IMR-90 (cell line): ENCODE data around the gene TF. TPM values are rescaled to one million over a fixed set of nuclear protein-coding genes. Genes with fewer than 3 reads are reported as not detected.

Experiments used
- ATAC-seq: fragments of 200-7000 bp; cut with Tn5 transposase; 2 replicates; pipeline ENCODE4 v1.9.1; 2020; ENCODE audit warnings: low read depth, mild to moderate bottlenecking, moderate library complexity
- BruUV-seq: library from RNA; stranded (reverse); fragments of 400-500 nt; replicated peaks from 2 replicates; lab custom pipeline; 2021; lab: Mats Ljungman, UMichigan
- CTCF ChIA-PET: fragments of 300-600 bp; formaldehyde crosslinking; extraction: SDS; loops from one replicate; lab custom pipeline; 2021; ENCODE audit warnings: antibody characterized with exemption; lab: Yijun Ruan, JAX
- POLR2A ChIA-PET: fragments of 300-600 bp; sonication (Branson Sonifier 250); formaldehyde crosslinking; loops from one replicate; lab custom pipeline; 2022; ENCODE audit warnings: antibody characterized with exemption; ENCODE audit not compliant: unreplicated experiment; lab: Charles Lee
- DNase-seq: peaks from one replicate; pipeline ENCODE4 v3.0.0; 2013
- H2AFZ ChIP-seq: replicated peaks from 2 replicates; pipeline ENCODE3; 2013; ENCODE audit warnings: low read length, mild to moderate bottlenecking; ENCODE audit not compliant: poor library complexity
- H2AK5ac ChIP-seq: 2 replicates; pipeline ENCODE4 v1.6.1; 2013; ENCODE audit warnings: low read depth, low read length, inconsistent platforms
- H2AK9ac ChIP-seq: replicated peaks from 2 replicates; pipeline ENCODE3; 2013; ENCODE audit warnings: mild to moderate bottlenecking, low read depth, low read length, moderate library complexity; ENCODE audit not compliant: poor library complexity
- H2BK120ac ChIP-seq: 2 replicates; pipeline ENCODE4 v1.6.1; 2013; ENCODE audit warnings: low read depth, low read length, inconsistent platforms
- H2BK15ac ChIP-seq: 3 replicates; pipeline ENCODE4 v1.6.1; 2013; ENCODE audit warnings: low read depth, low read length, inconsistent platforms
- H2BK20ac ChIP-seq: 2 replicates; pipeline ENCODE4 v1.6.1; 2013; ENCODE audit warnings: low read depth, mild to moderate bottlenecking, inconsistent platforms, low read length, moderate library complexity
- H2BK5ac ChIP-seq: 2 replicates; pipeline ENCODE4 v1.6.1; 2013; ENCODE audit warnings: mild to moderate bottlenecking, low read depth, low read length, inconsistent platforms; ENCODE audit not compliant: poor library complexity, severe bottlenecking
- H3K14ac ChIP-seq: replicated peaks from 2 replicates; pipeline ENCODE4 v1.6.1; 2013; ENCODE audit warnings: low read depth, low read length, inconsistent platforms
- H3K18ac ChIP-seq: 2 replicates; pipeline ENCODE4 v1.6.1; 2013; ENCODE audit warnings: low read depth, low read length, control low read depth
- H3K23ac ChIP-seq: 2 replicates; pipeline ENCODE4 v1.6.1; 2013; ENCODE audit warnings: low read depth, low read length, inconsistent platforms
- H3K27ac ChIP-seq: 2 replicates; pipeline ENCODE4 v1.5.1; 2013; ENCODE audit warnings: mild to moderate bottlenecking, control low read depth, low read length; ENCODE audit not compliant: insufficient read depth
- H3K27me3 ChIP-seq: 2 replicates; pipeline ENCODE4 v1.6.1; 2013; ENCODE audit warnings: low read length; ENCODE audit not compliant: control insufficient read depth, insufficient read depth
- H3K36me3 ChIP-seq: 2 replicates; pipeline ENCODE4 v1.6.1; 2013; ENCODE audit warnings: low read length, mixed read lengths; ENCODE audit not compliant: control insufficient read depth, insufficient read depth
- H3K4ac ChIP-seq: 2 replicates; pipeline ENCODE4 v1.6.1; 2013; ENCODE audit warnings: low read depth, low read length, inconsistent platforms
- H3K4me1 ChIP-seq: 2 replicates; pipeline ENCODE4 v1.6.1; 2013; ENCODE audit warnings: low read length, mixed read lengths; ENCODE audit not compliant: control insufficient read depth, insufficient read depth
- H3K4me2 ChIP-seq: 2 replicates; pipeline ENCODE4 v1.6.1; 2013; ENCODE audit warnings: low read depth, mild to moderate bottlenecking, control low read depth, low read length, moderate library complexity
- H3K4me3 ChIP-seq: 2 replicates; pipeline ENCODE4 v1.5.1; 2013; ENCODE audit warnings: low read depth, mild to moderate bottlenecking, control low read depth, low read length, moderate library complexity; ENCODE audit not compliant: insufficient read depth
- H3K56ac ChIP-seq: 2 replicates; pipeline ENCODE4 v1.6.1; 2013; ENCODE audit warnings: low read length, inconsistent platforms; ENCODE audit not compliant: insufficient read depth; ENCODE audit errors: extremely low read depth
- H3K79me1 ChIP-seq, 2 experiments: 2 replicates each; pipeline ENCODE4 v1.6.1; 2013; ENCODE audit warnings: low read length in 2 of 2, inconsistent platforms in 1 of 2, low read depth in 1 of 2
- H3K9ac ChIP-seq: 2 replicates; pipeline ENCODE4 v1.6.1; 2013; ENCODE audit warnings: low read depth, low read length, control low read depth
- H3K9me1 ChIP-seq: 2 replicates; pipeline ENCODE4 v1.6.1; 2013; ENCODE audit warnings: low read length, inconsistent platforms; ENCODE audit not compliant: insufficient read depth
- H3K9me3 ChIP-seq: 2 replicates; pipeline ENCODE4 v1.6.1; 2013; ENCODE audit warnings: low read length; ENCODE audit not compliant: control insufficient read depth, insufficient read depth
- H4K20me1 ChIP-seq: 2 replicates; pipeline ENCODE4 v1.6.1; 2013; ENCODE audit warnings: low read length, inconsistent platforms; ENCODE audit not compliant: insufficient read depth
- H4K5ac ChIP-seq: 2 replicates; pipeline ENCODE4 v1.6.1; 2013; ENCODE audit warnings: mild to moderate bottlenecking, low read depth, low read length, control low read depth
- H4K8ac ChIP-seq, 2 experiments: 2 replicates each; pipeline ENCODE4 v1.6.1; 2013; ENCODE audit warnings: low read depth in 2 of 2, low read length in 2 of 2, control low read depth in 1 of 2, inconsistent platforms in 1 of 2
- H4K91ac ChIP-seq: 2 replicates; pipeline ENCODE4 v1.6.1; 2013; ENCODE audit warnings: low read depth, low read length, inconsistent platforms; ENCODE audit not compliant: insufficient read depth
- BHLHE40 ChIP-seq: fragments of 150-350 bp; IDR thresholded peaks from 2 replicates; pipeline ENCODE4 v1.6.1; 2016; ENCODE audit warnings: mild to moderate bottlenecking, low read depth, low read length
- CHD1 ChIP-seq: IDR thresholded peaks from 2 replicates; pipeline ENCODE4 v1.6.1; 2012; ENCODE audit warnings: low read depth, low read length, improper control_type of control experiment
- CTCF ChIP-seq: conservative IDR thresholded peaks from 2 replicates; pipeline ENCODE4 v1.5.1; 2012; ENCODE audit warnings: mild to moderate bottlenecking, low read depth, low read length, improper control_type of control experiment
- ELK1 ChIP-seq: fragments of 150-350 bp; IDR thresholded peaks from 2 replicates; pipeline ENCODE4 v1.6.1; 2016; ENCODE audit warnings: low read depth, mild to moderate bottlenecking, low read length, moderate library complexity, borderline replicate concordance
- FOS ChIP-seq: fragments of 150-350 bp; IDR thresholded peaks from 2 replicates; pipeline ENCODE4 v1.6.1; 2016; ENCODE audit warnings: low read depth, low read length
- MAZ ChIP-seq: IDR thresholded peaks from 2 replicates; pipeline ENCODE4 v1.6.1; 2012; ENCODE audit warnings: low read depth, mild to moderate bottlenecking, low read length, improper control_type of control experiment, moderate library complexity, borderline replicate concordance
- NFE2L2 ChIP-seq: fragments of 150-350 bp; IDR thresholded peaks from 2 replicates; pipeline ENCODE4 v1.6.1; 2016; ENCODE audit warnings: low read depth, mild to moderate bottlenecking, low read length
- POLR2A ChIP-seq: IDR thresholded peaks from 2 replicates; pipeline ENCODE4 v1.6.1; 2012; ENCODE audit warnings: mild to moderate bottlenecking, low read depth, low read length
- RFX5 ChIP-seq: IDR thresholded peaks from 2 replicates; pipeline ENCODE4 v1.8.0; 2012; ENCODE audit warnings: low read depth, mild to moderate bottlenecking, low read length, moderate library complexity
- WGBS, 2 experiments: methylation state at CpG; one replicate each; pipeline versions ENCODE4 v1.1.5 to v1.1.7; 2013; ENCODE audit warnings: missing lambda C conversion rate in 2 of 2; ENCODE audit not compliant: insufficient read length in 1 of 2; ENCODE audit errors: extremely low coverage in 2 of 2; 5-methylcytosine and 5-hydroxymethylcytosine counted together
- dilution Hi-C: fragments of 300-500 bp; cut with HindIII; formaldehyde crosslinking; loops from one replicate; pipeline ENCODE4 v1.14.3; 2018; ENCODE audit warnings: low sequenced_read_pairs; ENCODE audit not compliant: unreplicated experiment
- in situ Hi-C: fragments of 300-500 bp; cut with MboI; formaldehyde crosslinking; loops from 3 replicates; pipeline ENCODE4 v1.14.3; 2019; ENCODE audit warnings: low sequenced_read_pairs, inconsistent platforms, mixed read lengths
- intact Hi-C: fragments of 100-400 bp; cut with micrococcal nuclease; formaldehyde crosslinking; loops from 2 replicates; pipeline ENCODE4 v1.10.0; 2022
- polyA plus RNA-seq, 3 experiments: library from polyadenylated mRNA; depleted of rRNA; stranded (reverse); fragments of >200 nt; gene quantifications; 2 replicates each; pipeline ENCODE4 v1.2.3, GENCODE V29; 2012; ENCODE audit warnings: low replicate concordance in 1 of 3
- total RNA-seq: library from RNA; depleted of rRNA; stranded (reverse); fragments of >200 nt; gene quantifications from 2 replicates; pipeline ENCODE4 v1.2.3, GENCODE V29; 2012

TF gene
- total and polyA plus RNA-seq, 2 of the 4 experiments (the other 2 are of a cell fraction), result 0.07 TPM; not detected in 1

- H3K4me2 ChIP-seq, result no peak overlapping the region
- BruUV-seq, result no TSS peak
- H3K23ac ChIP-seq, result no peak overlapping the region
- in situ Hi-C loops (no loop called here), dilution Hi-C loops (no loop called here), intact Hi-C loops (no loop called here)
- H3K9me1 ChIP-seq, result no peaks in the 10 kb centered on the region
- no peaks in the 10 kb centered on the region for H3K4me1 ChIP-seq
- H4K91ac ChIP-seq, result no peak overlapping the region
- H2AK9ac ChIP-seq, result no peak overlapping the region
- H3K4me3 ChIP-seq, result no peak overlapping the region
- no peak overlapping the region for H2AFZ ChIP-seq
- DNase-seq, result no peak
- no CpG with 5 or more reads among the region's 4 CpGs for WGBS, 2 experiments
- H4K20me1 ChIP-seq, result no peaks in the 10 kb centered on the region
- TF ChIP-seq RFX5 (no peak), MAZ (no peak), FOS (no peak), BHLHE40 (no peak), CHD1 (no peak), CTCF (no peak), NFE2L2 (no peak), POLR2A (no peak), ELK1 (no peak)
- no peak overlapping the region for H2AK5ac ChIP-seq
- no peak overlapping the region for H3K4ac ChIP-seq
- H2BK20ac ChIP-seq, result no peak overlapping the region
- no peak overlapping the region for H2BK5ac ChIP-seq
- ChIA-PET CTCF (no interaction called here), POLR2A (no interaction called here)
- H3K36me3 ChIP-seq, result no peaks in the 10 kb centered on the region
- no peak overlapping the region for H2BK15ac ChIP-seq
- H3K9ac ChIP-seq, result no peak overlapping the region
- H3K27me3 ChIP-seq, result no peaks in the 10 kb centered on the region; the same call in 1 of the 2 replicates
- no peak overlapping the region for H4K8ac ChIP-seq
- no peak overlapping the region for H3K27ac ChIP-seq
- H2BK120ac ChIP-seq, result no peak overlapping the region
- no peaks in the 10 kb centered on the region for H3K9me3 ChIP-seq
- H3K79me1 ChIP-seq, result no peaks in the 10 kb centered on the region
- no peak overlapping the region for H4K5ac ChIP-seq
- no peak overlapping the region for H3K18ac ChIP-seq
- ATAC-seq, result no peak
- no peak overlapping the region for H3K56ac ChIP-seq
- H3K14ac ChIP-seq, result no peak overlapping the region
Observed at GRCh38 chr3:133733226-133733625, 13.0 kb upstream of the TF start.
